Nephron (organoid): ENCODE results near the gene CAMK2N2.

ENCODE experiments used
- H3K27ac Mint-ChIP-seq, 3 experiments: 2 replicates each; pipeline ENCODE4 v1.8.0; 2020; ENCODE audit warnings: mixed read lengths in 3 of 3, mild to moderate bottlenecking in 2 of 3, moderate library complexity in 1 of 3
- H3K27me3 Mint-ChIP-seq: 2 replicates; pipeline ENCODE4 v1.8.0; 2021; ENCODE audit warnings: low read depth, mild to moderate bottlenecking, moderate library complexity, mixed read lengths
- H3K36me3 Mint-ChIP-seq: 2 replicates; pipeline ENCODE4 v1.8.0; 2020; ENCODE audit warnings: low read depth, mixed read lengths
- H3K4me1 Mint-ChIP-seq: 2 replicates; pipeline ENCODE4 v1.8.0; 2020; ENCODE audit warnings: mixed read lengths
- H3K4me3 Mint-ChIP-seq, 3 experiments: 2 replicates each; pipeline ENCODE4 v1.8.0; 2020; ENCODE audit warnings: mild to moderate bottlenecking in 3 of 3, mixed read lengths in 3 of 3, moderate library complexity in 2 of 3
- H3K9me3 Mint-ChIP-seq: 2 replicates; pipeline ENCODE4 v1.8.0; 2020; ENCODE audit warnings: mixed read lengths
- TF ChIP-seq, protein P1 (sequence below), 3 experiments: fragments of 200-600 bp; sonication (generic); IDR thresholded peaks; one replicate each; pipeline ENCODE4 v1.5.0; 2021; ENCODE audit warnings: antibody characterized with exemption in 3 of 3; ENCODE audit not compliant: unreplicated experiment in 3 of 3

Gene CAMK2N2

DNA sequence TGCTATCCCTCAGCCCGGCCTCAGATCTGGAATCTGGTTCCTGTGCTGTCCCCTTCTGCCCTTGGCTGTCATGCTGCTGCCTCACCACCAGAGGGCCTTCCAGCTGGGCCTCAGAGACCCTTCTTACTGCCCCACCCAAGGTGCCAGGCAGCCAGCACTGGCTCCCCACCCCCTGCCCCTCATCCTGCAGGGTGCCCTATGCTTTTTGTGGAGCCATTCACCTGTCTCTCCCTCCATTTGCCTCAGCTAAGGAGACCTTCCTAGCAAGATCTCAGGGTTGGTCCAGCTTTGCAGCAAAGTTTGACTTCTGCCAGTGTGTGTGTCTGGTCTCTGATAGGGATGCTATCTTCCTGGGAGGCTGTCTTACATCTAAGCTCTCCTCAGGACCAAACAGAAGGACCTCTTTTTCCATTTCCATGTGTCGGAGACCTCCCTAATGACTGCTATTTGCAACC, 33.8 kb downstream of the CAMK2N2 start:
- Mint-ChIP-seq H3K27me3 (peaks cover 79% of the 10 kb centered on the region), H3K4me3 (peak overlapping the region in 1 of 3 experiments; percentile 15), H3K36me3 (no peaks in the 10 kb centered on the region), H3K4me1 (peaks cover 8% of the 10 kb centered on the region), H3K27ac (no peak overlapping the region), H3K9me3 (no peaks in the 10 kb centered on the region)
- TF ChIP-seq, protein P1, sequence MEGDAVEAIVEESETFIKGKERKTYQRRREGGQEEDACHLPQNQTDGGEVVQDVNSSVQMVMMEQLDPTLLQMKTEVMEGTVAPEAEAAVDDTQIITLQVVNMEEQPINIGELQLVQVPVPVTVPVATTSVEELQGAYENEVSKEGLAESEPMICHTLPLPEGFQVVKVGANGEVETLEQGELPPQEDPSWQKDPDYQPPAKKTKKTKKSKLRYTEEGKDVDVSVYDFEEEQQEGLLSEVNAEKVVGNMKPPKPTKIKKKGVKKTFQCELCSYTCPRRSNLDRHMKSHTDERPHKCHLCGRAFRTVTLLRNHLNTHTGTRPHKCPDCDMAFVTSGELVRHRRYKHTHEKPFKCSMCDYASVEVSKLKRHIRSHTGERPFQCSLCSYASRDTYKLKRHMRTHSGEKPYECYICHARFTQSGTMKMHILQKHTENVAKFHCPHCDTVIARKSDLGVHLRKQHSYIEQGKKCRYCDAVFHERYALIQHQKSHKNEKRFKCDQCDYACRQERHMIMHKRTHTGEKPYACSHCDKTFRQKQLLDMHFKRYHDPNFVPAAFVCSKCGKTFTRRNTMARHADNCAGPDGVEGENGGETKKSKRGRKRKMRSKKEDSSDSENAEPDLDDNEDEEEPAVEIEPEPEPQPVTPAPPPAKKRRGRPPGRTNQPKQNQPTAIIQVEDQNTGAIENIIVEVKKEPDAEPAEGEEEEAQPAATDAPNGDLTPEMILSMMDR (IDR thresholded peaks at IDR 0.05; ENCODE audit: unreplicated experiment in 3 of 3) = peak; percentile 41 to 64 (median 57)

DNA sequence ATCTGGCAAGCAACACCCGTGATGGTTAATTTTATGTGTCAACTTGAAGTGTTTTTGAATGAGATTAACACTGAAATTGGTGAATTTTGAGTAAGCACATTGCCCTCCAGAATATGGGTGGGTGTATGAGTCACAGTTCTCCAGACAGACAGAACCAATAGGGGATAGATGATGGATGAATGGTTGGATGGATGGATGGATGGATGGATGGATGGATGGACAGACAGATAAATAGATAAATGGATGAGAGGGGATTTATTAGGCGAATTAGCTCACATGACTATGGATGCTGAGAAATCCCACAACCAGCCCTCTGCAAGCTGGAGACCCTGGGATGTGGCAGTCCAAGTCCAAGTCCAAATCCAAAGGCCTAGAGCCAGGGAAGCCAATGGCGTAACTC, 37.4 kb downstream of the CAMK2N2 start:
- H3K4me3 Mint-ChIP-seq = no peak overlapping the region
- H3K36me3 Mint-ChIP-seq = no peaks in the 10 kb centered on the region
- H3K27me3 Mint-ChIP-seq = peaks cover 60% of the 10 kb centered on the region
- H3K9me3 Mint-ChIP-seq = no peaks in the 10 kb centered on the region
- no peaks in the 10 kb centered on the region for H3K4me1 Mint-ChIP-seq
- H3K27ac Mint-ChIP-seq = no peak overlapping the region
- TF ChIP-seq, protein P1 (IDR thresholded peaks at IDR 0.05; ENCODE audit: unreplicated experiment in 3 of 3) = no peak

DNA sequence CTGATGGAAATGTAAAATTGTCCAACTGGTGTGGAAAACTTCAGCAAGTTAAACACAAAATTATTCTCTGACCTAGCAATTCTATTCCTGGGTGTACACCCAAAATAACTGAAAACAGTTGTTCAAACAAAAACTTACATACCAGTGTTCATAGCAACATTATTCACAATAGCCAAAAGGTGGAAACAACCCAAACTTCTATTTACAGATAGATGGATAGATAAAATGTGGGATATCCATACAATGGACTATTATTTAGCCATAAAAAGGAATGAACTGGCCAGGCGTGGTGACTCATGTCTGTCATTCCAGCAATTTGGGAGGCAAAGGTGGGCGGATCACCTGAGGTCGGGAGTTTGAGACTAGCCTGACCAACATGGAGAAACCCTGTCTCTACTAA, 38.8 kb downstream of the CAMK2N2 start:
- Mint-ChIP-seq H3K4me3 (no peak overlapping the region), H3K9me3 (no peaks in the 10 kb centered on the region), H3K4me1 (no peaks in the 10 kb centered on the region), H3K27ac (no peak overlapping the region), H3K36me3 (no peaks in the 10 kb centered on the region), H3K27me3 (peaks cover 52% of the 10 kb centered on the region)
- TF ChIP-seq, protein P1 (IDR thresholded peaks at IDR 0.05; ENCODE audit: unreplicated experiment in 3 of 3) = no peak

DNA sequence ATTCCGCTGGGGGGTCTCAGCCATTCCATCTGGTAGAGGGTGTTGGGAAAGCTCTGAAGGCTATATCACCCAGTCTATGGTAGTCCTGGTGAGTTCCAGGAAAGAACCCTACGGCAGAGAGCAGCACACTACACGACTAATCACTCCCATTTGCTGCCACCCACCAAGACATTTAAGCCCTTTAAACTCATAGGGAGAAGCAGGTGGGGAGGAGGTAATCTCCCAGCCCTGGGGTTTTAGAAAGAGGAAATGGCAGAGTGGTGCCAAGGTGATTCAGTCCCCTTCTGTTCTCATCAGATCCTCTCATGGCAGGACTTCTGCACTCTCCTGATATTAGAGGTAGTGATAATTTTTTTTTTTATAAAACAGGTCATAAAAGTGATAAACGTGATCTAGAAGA, 42.5 kb downstream of the CAMK2N2 start:
- Mint-ChIP-seq H3K27ac (no peak overlapping the region), H3K4me3 (no peak overlapping the region), H3K36me3 (no peaks in the 10 kb centered on the region), H3K4me1 (no peaks in the 10 kb centered on the region), H3K27me3 (peaks cover 19% of the 10 kb centered on the region), H3K9me3 (no peaks in the 10 kb centered on the region)
- TF ChIP-seq, protein P1 (IDR thresholded peaks at IDR 0.05; ENCODE audit: unreplicated experiment in 3 of 3) = no peak

DNA sequence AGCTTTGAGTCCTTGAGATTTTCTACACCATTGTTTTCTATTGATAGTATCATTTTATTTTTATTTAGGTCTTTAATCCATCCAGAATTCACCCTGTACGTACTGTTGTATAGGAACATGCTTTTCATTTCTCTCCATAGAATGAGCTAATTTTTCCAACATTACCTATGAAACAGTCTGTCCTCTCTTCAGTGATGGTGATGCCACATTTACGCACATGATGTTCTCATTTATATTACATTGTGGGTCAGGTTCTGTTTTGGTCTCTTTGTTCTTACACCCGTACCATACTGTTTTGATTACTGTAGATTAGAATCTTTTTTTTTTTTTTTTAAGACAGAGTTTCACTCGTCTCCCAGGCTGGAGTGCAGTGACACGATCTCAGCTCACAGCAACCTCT, 49.6 kb downstream of the CAMK2N2 start:
- H3K27me3 Mint-ChIP-seq = peaks cover 24% of the 10 kb centered on the region
- TF ChIP-seq, protein P1 (IDR thresholded peaks at IDR 0.05; ENCODE audit: unreplicated experiment in 3 of 3) = no peak
- H3K36me3 Mint-ChIP-seq = no peaks in the 10 kb centered on the region
- no peaks in the 10 kb centered on the region for H3K4me1 Mint-ChIP-seq
- H3K27ac Mint-ChIP-seq = no peak overlapping the region
- H3K4me3 Mint-ChIP-seq = no peak overlapping the region
- no peaks in the 10 kb centered on the region for H3K9me3 Mint-ChIP-seq

DNA sequence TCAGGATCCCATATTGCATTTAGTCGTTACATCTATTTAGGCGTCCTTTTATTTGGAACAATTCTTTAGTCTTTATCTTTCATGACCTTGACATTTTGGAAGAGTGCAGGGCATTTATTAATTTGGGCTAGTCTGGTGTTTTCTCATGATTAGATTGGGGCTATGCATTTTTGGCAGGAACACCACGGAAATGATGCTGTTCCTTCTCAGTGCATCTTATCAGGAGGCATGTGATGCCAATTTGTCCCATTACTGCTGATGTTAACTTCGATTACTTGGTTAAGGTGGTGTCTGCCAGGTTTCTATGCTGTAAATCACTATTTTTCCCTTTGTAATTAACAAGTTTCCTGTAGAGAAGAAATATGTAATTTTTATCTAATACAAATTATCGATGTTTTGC, 50.1 kb downstream of the CAMK2N2 start:
- Mint-ChIP-seq H3K9me3 (no peaks in the 10 kb centered on the region), H3K36me3 (no peaks in the 10 kb centered on the region), H3K4me3 (no peak overlapping the region), H3K27me3 (peaks cover 27% of the 10 kb centered on the region), H3K4me1 (no peaks in the 10 kb centered on the region), H3K27ac (no peak overlapping the region)
- TF ChIP-seq, protein P1 (IDR thresholded peaks at IDR 0.05; ENCODE audit: unreplicated experiment in 3 of 3) = no peak
